Measurements from ENCODE around the gene RPAIN. TPM values are rescaled to one million over a fixed set of nuclear protein-coding genes. Genes with fewer than 3 reads are reported as not detected.
"Not testable (repeated sequence)": the region's sequence is repeated elsewhere in the genome, so short reads cannot be mapped to it uniquely, and the experiment has no call there.

RPAIN gene
- total and polyA plus RNA-seq, 2 donors (not counting 3 experiments of a cell fraction or from before 2014, with no cell fraction given): 39.3 to 55.9 TPM

DNA sequence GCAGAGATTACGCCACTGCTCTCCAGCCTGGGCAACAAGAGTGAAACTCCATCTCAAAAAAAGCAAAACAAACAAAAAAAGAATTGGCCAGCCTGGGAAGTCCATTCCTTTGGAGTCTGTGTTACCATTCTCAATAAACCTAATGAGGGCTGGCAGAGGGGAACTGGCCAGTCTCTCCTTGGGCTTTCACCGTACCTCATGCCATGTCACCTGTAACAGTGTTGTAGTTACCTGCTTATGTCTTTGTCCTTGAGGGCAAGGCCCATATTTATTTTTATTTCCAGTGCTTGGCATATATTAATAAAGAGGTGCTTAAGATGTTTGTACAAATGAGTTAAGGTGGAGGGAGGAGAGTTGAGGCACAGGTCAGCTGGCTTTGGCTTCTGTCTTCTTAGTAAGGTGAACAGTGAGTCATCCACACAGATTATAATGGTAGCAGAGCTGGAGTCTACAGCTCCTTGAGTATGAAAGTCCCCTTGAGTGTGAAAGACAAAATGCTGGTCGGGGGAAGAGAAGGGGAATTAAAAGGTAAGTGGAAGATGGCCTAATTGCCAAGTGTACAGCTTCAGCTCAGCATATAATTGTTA is 10.5 kb downstream of the RPAIN start:
- BruUV-seq (replicated peaks): no TSS peak

DNA sequence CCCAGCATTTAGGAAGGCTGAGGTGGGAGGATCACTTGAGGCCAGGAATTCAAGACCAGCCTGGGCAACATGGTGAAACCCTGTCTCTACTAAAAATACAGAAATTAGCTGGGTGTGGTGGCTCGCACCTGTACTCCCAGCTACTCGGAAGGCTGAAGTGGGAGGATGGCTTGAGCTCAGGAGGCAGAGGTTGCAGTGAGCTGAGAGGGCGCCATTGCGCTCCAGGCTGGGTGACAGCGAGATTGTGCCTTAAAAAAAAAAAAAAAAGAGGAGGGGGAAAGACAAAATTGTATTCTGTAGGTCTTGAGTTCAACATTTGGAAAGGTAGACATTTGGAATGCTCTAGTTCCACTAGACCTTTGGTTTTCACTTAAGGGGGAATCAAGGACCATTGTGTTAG is 11.3 kb downstream of the RPAIN start:
- FAIRE-seq; H3K4me1 ChIP-seq (ENCODE audit: control insufficient read depth, extremely low read depth, insufficient read depth, low read length); H3K9me3 ChIP-seq (replicated peaks; ENCODE audit: control insufficient read depth, insufficient read depth, low read length); H3K4me3 ChIP-seq (replicated peaks in 1 of 3; ENCODE audit: insufficient read depth in 1 of 3, low read depth in 1 of 3, low read length in 3 of 3); H4K20me1 ChIP-seq (replicated peaks; ENCODE audit: control insufficient read depth, extremely low read depth, insufficient read depth, low read length); H3K27ac ChIP-seq (ENCODE audit: insufficient read depth, low read depth, low read length); H3K4me2 ChIP-seq (ENCODE audit: insufficient read depth, low read length); intact Hi-C loops (cut with micrococcal nuclease); dilution Hi-C loops (cut with MboI; ENCODE audit: extremely low pct_ligation_motif_present, low sequenced_read_pairs); H3K9ac ChIP-seq (replicated peaks; ENCODE audit: extremely low read depth, insufficient read depth, low read length); DNase-seq (ENCODE audit: low read depth, low spot score); BruUV-seq (replicated peaks); H3K9me1 ChIP-seq (replicated peaks; ENCODE audit: control insufficient read depth, extremely low read depth, insufficient read depth, low read length); H2AFZ ChIP-seq (ENCODE audit: low read depth, low read length); H3K27me3 ChIP-seq (ENCODE audit: control insufficient read depth in 2 of 2, insufficient read depth in 2 of 2, low read length in 2 of 2); H3K79me2 ChIP-seq (ENCODE audit: control insufficient read depth, insufficient read depth, low read length): not testable (repeated sequence)
- POLR2A ChIA-PET: interaction anchor here (0.7 kb wide), 1 partner anchor 164 kb away, joined by 6 read pairs; no protein-coding TSS in a partner anchor
- CTCF ChIA-PET: interaction anchor here (0.6 to 6.0 kb wide), 3 partner anchors 8 to 97 kb away, joined by 3 to 43 read pairs (median 3); partner anchors contain the start of gene C1QBP
- peaks cover 22 to 48% of the 10 kb centered on the region in 2 experiments for H3K36me3 ChIP-seq (ENCODE audit: control insufficient read depth in 2 of 2, extremely low read depth in 1 of 2, insufficient read depth in 2 of 2, low read length in 2 of 2)

More for the DNA sequence above, 10.5 kb downstream of the RPAIN start:
- Histone ChIP-seq H3K4me1 (ENCODE audit: control insufficient read depth, extremely low read depth, insufficient read depth, low read length) (no peaks in the 10 kb centered on the region), H3K9me3 (replicated peaks; ENCODE audit: control insufficient read depth, insufficient read depth, low read length) (no peaks in the 10 kb centered on the region), H4K20me1 (replicated peaks; ENCODE audit: control insufficient read depth, extremely low read depth, insufficient read depth, low read length) (no peaks in the 10 kb centered on the region), H3K9me1 (replicated peaks; ENCODE audit: control insufficient read depth, extremely low read depth, insufficient read depth, low read length) (no peaks in the 10 kb centered on the region), H3K4me2 (ENCODE audit: insufficient read depth, low read length) (no peak overlapping the region), H3K27me3 (ENCODE audit: control insufficient read depth in 2 of 2, insufficient read depth in 2 of 2, low read length in 2 of 2) (no peaks in the 10 kb centered on the region), H3K79me2 (ENCODE audit: control insufficient read depth, insufficient read depth, low read length) (peaks cover 5% of the 10 kb centered on the region), H2AFZ (ENCODE audit: low read depth, low read length) (no peak overlapping the region), H3K9ac (replicated peaks; ENCODE audit: extremely low read depth, insufficient read depth, low read length) (no peak overlapping the region), H3K27ac (ENCODE audit: insufficient read depth, low read depth, low read length) (no peak overlapping the region), H3K36me3 (ENCODE audit: control insufficient read depth in 2 of 2, extremely low read depth in 1 of 2, insufficient read depth in 2 of 2, low read length in 2 of 2) (peaks cover 30 to 55% of the 10 kb centered on the region in 2 experiments), H3K4me3 (replicated peaks in 1 of 3; ENCODE audit: insufficient read depth in 1 of 3, low read depth in 1 of 3, low read length in 3 of 3) (no peak overlapping the region)
- dilution Hi-C loops (cut with MboI; ENCODE audit: extremely low pct_ligation_motif_present, low sequenced_read_pairs): no loop called here
- DNase-seq (ENCODE audit: low read depth, low spot score): no peak
- TF ChIP-seq FOS (IDR thresholded peaks at IDR 0.05; ENCODE audit: borderline replicate concordance, insufficient read depth, low read length): no peak
- no peak for TF ChIP-seq GATA2 (IDR thresholded peaks at IDR 0.05; ENCODE audit: insufficient read depth, insufficient read length, low read depth, low read length)
- TF ChIP-seq, protein P1, sequence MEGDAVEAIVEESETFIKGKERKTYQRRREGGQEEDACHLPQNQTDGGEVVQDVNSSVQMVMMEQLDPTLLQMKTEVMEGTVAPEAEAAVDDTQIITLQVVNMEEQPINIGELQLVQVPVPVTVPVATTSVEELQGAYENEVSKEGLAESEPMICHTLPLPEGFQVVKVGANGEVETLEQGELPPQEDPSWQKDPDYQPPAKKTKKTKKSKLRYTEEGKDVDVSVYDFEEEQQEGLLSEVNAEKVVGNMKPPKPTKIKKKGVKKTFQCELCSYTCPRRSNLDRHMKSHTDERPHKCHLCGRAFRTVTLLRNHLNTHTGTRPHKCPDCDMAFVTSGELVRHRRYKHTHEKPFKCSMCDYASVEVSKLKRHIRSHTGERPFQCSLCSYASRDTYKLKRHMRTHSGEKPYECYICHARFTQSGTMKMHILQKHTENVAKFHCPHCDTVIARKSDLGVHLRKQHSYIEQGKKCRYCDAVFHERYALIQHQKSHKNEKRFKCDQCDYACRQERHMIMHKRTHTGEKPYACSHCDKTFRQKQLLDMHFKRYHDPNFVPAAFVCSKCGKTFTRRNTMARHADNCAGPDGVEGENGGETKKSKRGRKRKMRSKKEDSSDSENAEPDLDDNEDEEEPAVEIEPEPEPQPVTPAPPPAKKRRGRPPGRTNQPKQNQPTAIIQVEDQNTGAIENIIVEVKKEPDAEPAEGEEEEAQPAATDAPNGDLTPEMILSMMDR (IDR thresholded peaks at IDR 0.05; ENCODE audit: extremely low read depth in 1 of 2, insufficient read depth in 1 of 2, low read depth in 1 of 2, low read length in 2 of 2): no peak
- TF ChIP-seq POLR2AphosphoS5 (IDR thresholded peaks at IDR 0.05; ENCODE audit: insufficient read depth, low read depth, low read length): no peak
- no peak for TF ChIP-seq JUN (IDR thresholded peaks at IDR 0.05; ENCODE audit: borderline replicate concordance, insufficient read depth, insufficient read length, low read depth)
- TF ChIP-seq, protein P2, sequence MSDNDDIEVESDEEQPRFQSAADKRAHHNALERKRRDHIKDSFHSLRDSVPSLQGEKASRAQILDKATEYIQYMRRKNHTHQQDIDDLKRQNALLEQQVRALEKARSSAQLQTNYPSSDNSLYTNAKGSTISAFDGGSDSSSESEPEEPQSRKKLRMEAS (IDR thresholded peaks at IDR 0.05; ENCODE audit: insufficient read depth, insufficient read length): no peak
- TF ChIP-seq MYC (IDR thresholded peaks at IDR 0.05; ENCODE audit: low read depth, low read length): no peak
- no peak for TF ChIP-seq EZH2 (IDR thresholded peaks at IDR 0.05; ENCODE audit: borderline replicate concordance, low read depth, low read length, severe bottlenecking)
- no peak for TF ChIP-seq POLR2A (IDR thresholded peaks at IDR 0.05; ENCODE audit: low read depth, low read length)
- CTCF ChIA-PET: interaction anchor here (0.6 to 6.0 kb wide), 3 partner anchors 9 to 97 kb away, joined by 3 to 43 read pairs (median 3); partner anchors contain the start of gene C1QBP
- no peak for FAIRE-seq
- intact Hi-C loops (cut with micrococcal nuclease): no loop called here
- POLR2A ChIA-PET: interaction anchor here (0.7 kb wide), 1 partner anchor 165 kb away, joined by 6 read pairs; no protein-coding TSS in a partner anchor
